Liver (tissue), 9 donors: ENCODE measurements around the gene NUP50. TPM values are rescaled to one million over a fixed set of nuclear protein-coding genes. Genes with fewer than 3 reads are reported as not detected.

Experiments
- DNase-seq: peaks from one replicate; pipeline ENCODE4 v3.0.0-alpha.2; 2017; ENCODE audit warnings: low spot score
- H3K27ac ChIP-seq, 2 donors: one replicate each; pipeline ENCODE4 v1.7.0; 2013; ENCODE audit warnings: inconsistent platforms in 2 of 2, low read length in 2 of 2, control low read depth in 1 of 2, low read depth in 1 of 2, mild to moderate bottlenecking in 1 of 2
- H3K27me3 ChIP-seq, 4 donors: one replicate each; pipeline versions ENCODE4 v1.6.1 to v1.7.0; 2013; ENCODE audit warnings: low read length in 3 of 4, inconsistent platforms in 1 of 4, mild to moderate bottlenecking in 1 of 4, moderate library complexity in 1 of 4; ENCODE audit not compliant: control insufficient read depth in 4 of 4, insufficient read depth in 4 of 4
- H3K36me3 ChIP-seq, 4 donors: one replicate each; pipeline versions ENCODE4 v1.6.1 to v1.7.0; 2013; ENCODE audit warnings: low read length in 3 of 4, mild to moderate bottlenecking in 3 of 4, low read depth in 1 of 4, moderate library complexity in 1 of 4; ENCODE audit not compliant: control insufficient read depth in 4 of 4, insufficient read depth in 3 of 4
- H3K4me1 ChIP-seq, 4 donors: one replicate each; pipeline versions ENCODE4 v1.6.1 to v1.7.0; 2013; ENCODE audit warnings: low read length in 3 of 4, mild to moderate bottlenecking in 3 of 4, moderate library complexity in 1 of 4; ENCODE audit not compliant: control insufficient read depth in 4 of 4, insufficient read depth in 4 of 4
- H3K4me3 ChIP-seq, 3 donors: one replicate each; pipeline versions ENCODE4 v1.6.1 to v1.7.0; 2013; ENCODE audit warnings: low read length in 3 of 3, control low read depth in 1 of 3, low read depth in 1 of 3, mild to moderate bottlenecking in 1 of 3
- H3K9ac ChIP-seq, 2 donors: one replicate each; pipeline ENCODE4 v1.7.0; 2013; ENCODE audit warnings: low read length in 2 of 2, mild to moderate bottlenecking in 2 of 2, moderate library complexity in 2 of 2, control low read depth in 1 of 2, low read depth in 1 of 2
- H3K9me3 ChIP-seq, 4 donors: one replicate each; pipeline versions ENCODE4 v1.6.1 to v1.7.0; 2013; ENCODE audit warnings: low read length in 3 of 4; ENCODE audit not compliant: control insufficient read depth in 4 of 4
- FOXA1 ChIP-seq: IDR thresholded peaks from 2 replicates; pipeline ENCODE4 v1.6.1; 2016; ENCODE audit warnings: antibody characterized with exemption
- FOXA2 ChIP-seq: IDR thresholded peaks from 2 replicates; pipeline ENCODE4 v1.6.1; 2016; ENCODE audit warnings: antibody characterized with exemption
- GABPA ChIP-seq, 2 donors: IDR thresholded peaks in 1 of 2; conservative IDR thresholded peaks in 1 of 2; 2 replicates each; pipeline ENCODE4 v1.6.1; 2016; ENCODE audit warnings: antibody characterized with exemption in 2 of 2, mild to moderate bottlenecking in 1 of 2, moderate library complexity in 1 of 2
- HNF4A ChIP-seq, 2 donors: conservative IDR thresholded peaks; 2 replicates each; pipeline ENCODE4 v1.6.1; 2016; ENCODE audit warnings: antibody characterized with exemption in 2 of 2, mild to moderate bottlenecking in 2 of 2
- HNF4G ChIP-seq: IDR thresholded peaks from 2 replicates; pipeline ENCODE4 v1.6.1; 2016; ENCODE audit warnings: antibody characterized with exemption
- RAD21 ChIP-seq, 2 donors: IDR thresholded peaks; 2 replicates each; pipeline ENCODE4 v1.6.1; 2016; ENCODE audit warnings: antibody characterized with exemption in 2 of 2, mild to moderate bottlenecking in 2 of 2
- RXRA ChIP-seq, 2 donors: IDR thresholded peaks; 2 replicates each; pipeline ENCODE4 v1.6.1; 2017 to 2018; ENCODE audit warnings: antibody characterized with exemption in 2 of 2, mild to moderate bottlenecking in 1 of 2
- WGBS: extraction: QIAGEN DNeasy Blood & Tissue Kit; methylation state at CpG from one replicate; pipeline ENCODE4 v1.1.7; 2013; 5-methylcytosine and 5-hydroxymethylcytosine counted together
- polyA plus RNA-seq, 2 donors: library from polyadenylated mRNA; stranded (reverse) in 1 of 2; unstranded in 1 of 2; fragments of 200-250 nt in 1 of 2; fragments of >200 nt in 1 of 2; fragmentation: Nextera tagmentation in 1 of 2; extraction: Ambion mirVana in 1 of 2; gene quantifications; one replicate each; pipeline versions ENCODE4 v1.2.1 to v1.2.3, GENCODE V29; 2013 to 2015
- total RNA-seq, 2 donors: library from RNA; depleted of rRNA; stranded (reverse); fragments of >200 nt; gene quantifications; one replicate each; pipeline ENCODE4 v1.2.3, GENCODE V29; 2014
- TF ChIP-seq, protein P1 (sequence below): IDR thresholded peaks from 2 replicates; pipeline ENCODE4 v1.6.1; 2016; ENCODE audit warnings: antibody characterized with exemption
- TF ChIP-seq, protein P2 (sequence below): IDR thresholded peaks from 2 replicates; pipeline ENCODE4 v1.6.1; 2016; ENCODE audit warnings: antibody characterized with exemption
- TF ChIP-seq, protein P3 (sequence below): fragments of 150-350 bp; IDR thresholded peaks from 2 replicates; pipeline ENCODE4 v1.5.1; 2017; ENCODE audit warnings: improper control_type of control experiment, low read depth, low read length; ENCODE audit not compliant: missing input control
- TF ChIP-seq, protein P4 (sequence below): IDR thresholded peaks from 2 replicates; pipeline ENCODE4 v1.6.1; 2016; ENCODE audit warnings: antibody characterized with exemption, mild to moderate bottlenecking
- TF ChIP-seq, protein P5 (sequence below): IDR thresholded peaks from 2 replicates; pipeline ENCODE4 v1.6.1; 2016; ENCODE audit warnings: antibody characterized with exemption
- donor health status: healthy.
- donor health status: healthy.
- donor health status: healthy.
- donor health status: healthy.
- donor health status: healthy.

Gene NUP50
- total and polyA plus RNA-seq, 4 donors = 8.7 to 48.2 (median 24.8) TPM

DNA sequence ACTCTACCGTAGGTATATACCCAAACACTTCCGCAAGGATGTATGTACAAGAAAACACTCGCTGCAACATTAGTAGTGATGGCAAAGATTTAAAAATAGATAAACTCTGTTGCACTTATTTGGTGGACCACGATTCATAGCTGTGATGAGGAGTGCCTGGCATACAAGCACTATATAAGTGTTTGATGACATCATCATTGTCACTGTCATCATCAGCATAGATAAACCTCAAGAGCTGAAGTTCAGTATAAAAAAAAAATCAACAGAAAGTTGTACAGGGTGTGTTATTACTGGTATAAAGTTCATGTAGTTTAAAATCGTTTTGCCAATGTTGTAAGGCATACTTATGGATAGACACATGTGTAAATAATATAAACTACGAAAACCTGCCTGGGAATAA lies 24.0 kb upstream of the NUP50 start:
- 90% methylated on average over 6 of the region's 6 CpGs for WGBS
- Histone ChIP-seq H3K9ac (no peak overlapping the region), H3K4me3 (no peak overlapping the region), H3K4me1 (no peaks in the 10 kb centered on the region), H3K27ac (no peak overlapping the region), H3K27me3 (no peaks in the 10 kb centered on the region), H3K9me3 (peaks cover 0 to 1% (median 0%) of the 10 kb centered on the region in 4 donors), H3K36me3 (peaks cover under 1 to 1% (median under 1%) of the 10 kb centered on the region in 4 donors)
- no peak for DNase-seq
- TF ChIP-seq FOXA1 = no peak
- TF ChIP-seq, protein P1, sequence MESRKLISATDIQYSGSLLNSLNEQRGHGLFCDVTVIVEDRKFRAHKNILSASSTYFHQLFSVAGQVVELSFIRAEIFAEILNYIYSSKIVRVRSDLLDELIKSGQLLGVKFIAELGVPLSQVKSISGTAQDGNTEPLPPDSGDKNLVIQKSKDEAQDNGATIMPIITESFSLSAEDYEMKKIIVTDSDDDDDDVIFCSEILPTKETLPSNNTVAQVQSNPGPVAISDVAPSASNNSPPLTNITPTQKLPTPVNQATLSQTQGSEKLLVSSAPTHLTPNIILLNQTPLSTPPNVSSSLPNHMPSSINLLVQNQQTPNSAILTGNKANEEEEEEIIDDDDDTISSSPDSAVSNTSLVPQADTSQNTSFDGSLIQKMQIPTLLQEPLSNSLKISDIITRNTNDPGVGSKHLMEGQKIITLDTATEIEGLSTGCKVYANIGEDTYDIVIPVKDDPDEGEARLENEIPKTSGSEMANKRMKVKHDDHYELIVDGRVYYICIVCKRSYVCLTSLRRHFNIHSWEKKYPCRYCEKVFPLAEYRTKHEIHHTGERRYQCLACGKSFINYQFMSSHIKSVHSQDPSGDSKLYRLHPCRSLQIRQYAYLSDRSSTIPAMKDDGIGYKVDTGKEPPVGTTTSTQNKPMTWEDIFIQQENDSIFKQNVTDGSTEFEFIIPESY = no peak

DNA sequence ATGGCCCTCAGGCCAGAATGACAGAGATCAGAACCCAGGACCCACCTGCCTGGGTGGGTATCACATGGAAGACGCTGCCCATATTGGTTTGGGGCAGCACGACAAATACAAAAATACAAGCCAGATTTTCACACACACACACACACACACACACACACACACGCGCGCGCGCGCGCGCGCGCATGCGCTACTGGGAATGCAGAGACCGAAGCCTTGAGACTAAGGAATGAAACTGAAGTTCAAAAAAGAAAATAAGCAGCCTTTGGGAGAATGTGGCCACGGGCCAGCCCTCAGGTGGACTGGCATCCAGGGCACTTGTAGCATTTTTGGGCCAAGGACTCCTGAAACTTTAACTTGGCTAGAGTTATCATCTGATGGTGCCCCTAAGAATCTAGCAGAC lies 21.3 kb upstream of the NUP50 start:
- TF ChIP-seq, protein P2, sequence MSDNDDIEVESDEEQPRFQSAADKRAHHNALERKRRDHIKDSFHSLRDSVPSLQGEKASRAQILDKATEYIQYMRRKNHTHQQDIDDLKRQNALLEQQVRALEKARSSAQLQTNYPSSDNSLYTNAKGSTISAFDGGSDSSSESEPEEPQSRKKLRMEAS = no peak
- H3K4me1 ChIP-seq = no peaks in the 10 kb centered on the region
- no peaks in the 10 kb centered on the region for H3K9me3 ChIP-seq
- H3K4me3 ChIP-seq = no peak overlapping the region
- H3K27ac ChIP-seq = no peak overlapping the region
- WGBS = 91% methylated on average over 15 of the region's 15 CpGs
- H3K36me3 ChIP-seq = peaks cover 0 to 1% (median 0%) of the 10 kb centered on the region in 4 donors
- H3K27me3 ChIP-seq = no peaks in the 10 kb centered on the region
- DNase-seq = no peak
- H3K9ac ChIP-seq = no peak overlapping the region

DNA sequence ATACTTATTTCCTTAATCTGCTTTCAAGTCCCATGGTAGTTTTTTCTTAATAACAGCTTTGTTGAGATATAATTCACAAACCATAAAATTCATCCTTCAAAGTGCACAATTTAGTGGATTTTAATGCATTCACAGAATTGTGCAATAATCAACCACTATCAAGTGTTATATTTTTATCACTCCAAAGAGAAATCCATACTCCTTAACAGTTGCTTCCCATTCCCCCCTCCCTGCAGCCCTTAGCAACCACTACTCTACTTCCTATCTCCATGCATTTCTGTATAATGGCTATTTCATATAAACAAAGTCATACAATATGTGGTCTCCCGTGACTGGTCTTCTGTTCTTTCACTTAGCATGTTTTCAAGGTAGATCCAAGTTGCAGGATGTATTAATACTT lies 18.8 kb upstream of the NUP50 start:
- WGBS = 87% methylated on average over 1 of the region's 1 CpG
- H3K4me1 ChIP-seq = no peaks in the 10 kb centered on the region
- H3K9ac ChIP-seq = no peak overlapping the region
- H3K27me3 ChIP-seq = no peaks in the 10 kb centered on the region
- H3K4me3 ChIP-seq = no peak overlapping the region
- peaks cover 0 to 1% (median 0%) of the 10 kb centered on the region in 4 donors for H3K36me3 ChIP-seq
- no peak overlapping the region for H3K27ac ChIP-seq
- TF ChIP-seq, protein P1 = no peak
- TF ChIP-seq RAD21 (IDR thresholded peaks at IDR 0.05) = no peak
- no peak for TF ChIP-seq GABPA (IDR thresholded peaks at IDR 0.05 in 1 of 2, conservative IDR thresholded peaks at IDR 0.05 in 1 of 2)
- TF ChIP-seq HNF4G = no peak
- TF ChIP-seq HNF4A (conservative IDR thresholded peaks at IDR 0.05) = no peak
- TF ChIP-seq, protein P3, sequence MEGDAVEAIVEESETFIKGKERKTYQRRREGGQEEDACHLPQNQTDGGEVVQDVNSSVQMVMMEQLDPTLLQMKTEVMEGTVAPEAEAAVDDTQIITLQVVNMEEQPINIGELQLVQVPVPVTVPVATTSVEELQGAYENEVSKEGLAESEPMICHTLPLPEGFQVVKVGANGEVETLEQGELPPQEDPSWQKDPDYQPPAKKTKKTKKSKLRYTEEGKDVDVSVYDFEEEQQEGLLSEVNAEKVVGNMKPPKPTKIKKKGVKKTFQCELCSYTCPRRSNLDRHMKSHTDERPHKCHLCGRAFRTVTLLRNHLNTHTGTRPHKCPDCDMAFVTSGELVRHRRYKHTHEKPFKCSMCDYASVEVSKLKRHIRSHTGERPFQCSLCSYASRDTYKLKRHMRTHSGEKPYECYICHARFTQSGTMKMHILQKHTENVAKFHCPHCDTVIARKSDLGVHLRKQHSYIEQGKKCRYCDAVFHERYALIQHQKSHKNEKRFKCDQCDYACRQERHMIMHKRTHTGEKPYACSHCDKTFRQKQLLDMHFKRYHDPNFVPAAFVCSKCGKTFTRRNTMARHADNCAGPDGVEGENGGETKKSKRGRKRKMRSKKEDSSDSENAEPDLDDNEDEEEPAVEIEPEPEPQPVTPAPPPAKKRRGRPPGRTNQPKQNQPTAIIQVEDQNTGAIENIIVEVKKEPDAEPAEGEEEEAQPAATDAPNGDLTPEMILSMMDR = no peak
- no peak for TF ChIP-seq RXRA (IDR thresholded peaks at IDR 0.05)
- TF ChIP-seq, protein P4, sequence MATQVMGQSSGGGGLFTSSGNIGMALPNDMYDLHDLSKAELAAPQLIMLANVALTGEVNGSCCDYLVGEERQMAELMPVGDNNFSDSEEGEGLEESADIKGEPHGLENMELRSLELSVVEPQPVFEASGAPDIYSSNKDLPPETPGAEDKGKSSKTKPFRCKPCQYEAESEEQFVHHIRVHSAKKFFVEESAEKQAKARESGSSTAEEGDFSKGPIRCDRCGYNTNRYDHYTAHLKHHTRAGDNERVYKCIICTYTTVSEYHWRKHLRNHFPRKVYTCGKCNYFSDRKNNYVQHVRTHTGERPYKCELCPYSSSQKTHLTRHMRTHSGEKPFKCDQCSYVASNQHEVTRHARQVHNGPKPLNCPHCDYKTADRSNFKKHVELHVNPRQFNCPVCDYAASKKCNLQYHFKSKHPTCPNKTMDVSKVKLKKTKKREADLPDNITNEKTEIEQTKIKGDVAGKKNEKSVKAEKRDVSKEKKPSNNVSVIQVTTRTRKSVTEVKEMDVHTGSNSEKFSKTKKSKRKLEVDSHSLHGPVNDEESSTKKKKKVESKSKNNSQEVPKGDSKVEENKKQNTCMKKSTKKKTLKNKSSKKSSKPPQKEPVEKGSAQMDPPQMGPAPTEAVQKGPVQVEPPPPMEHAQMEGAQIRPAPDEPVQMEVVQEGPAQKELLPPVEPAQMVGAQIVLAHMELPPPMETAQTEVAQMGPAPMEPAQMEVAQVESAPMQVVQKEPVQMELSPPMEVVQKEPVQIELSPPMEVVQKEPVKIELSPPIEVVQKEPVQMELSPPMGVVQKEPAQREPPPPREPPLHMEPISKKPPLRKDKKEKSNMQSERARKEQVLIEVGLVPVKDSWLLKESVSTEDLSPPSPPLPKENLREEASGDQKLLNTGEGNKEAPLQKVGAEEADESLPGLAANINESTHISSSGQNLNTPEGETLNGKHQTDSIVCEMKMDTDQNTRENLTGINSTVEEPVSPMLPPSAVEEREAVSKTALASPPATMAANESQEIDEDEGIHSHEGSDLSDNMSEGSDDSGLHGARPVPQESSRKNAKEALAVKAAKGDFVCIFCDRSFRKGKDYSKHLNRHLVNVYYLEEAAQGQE = no peak
- TF ChIP-seq FOXA2 = no peak
- TF ChIP-seq, protein P2 = no peak
- TF ChIP-seq, protein P5, sequence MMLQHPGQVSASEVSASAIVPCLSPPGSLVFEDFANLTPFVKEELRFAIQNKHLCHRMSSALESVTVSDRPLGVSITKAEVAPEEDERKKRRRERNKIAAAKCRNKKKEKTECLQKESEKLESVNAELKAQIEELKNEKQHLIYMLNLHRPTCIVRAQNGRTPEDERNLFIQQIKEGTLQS = no peak
- no peak for DNase-seq
- H3K9me3 ChIP-seq = no peaks in the 10 kb centered on the region
